SK-N-SH (cell line): ENCODE measurements around the gene TFCP2.

Experiments
- CTCF ChIP-seq: fragments of 200-600 bp; sonication (generic); IDR thresholded peaks from 2 replicates; pipeline ENCODE4 v1.6.1; 2017; ENCODE audit warnings: antibody characterized with exemption, mild to moderate bottlenecking, moderate library complexity
- EP300 ChIP-seq, 2 experiments: IDR thresholded peaks; 2 replicates each; pipeline versions ENCODE4 v1.4.0 to v1.6.1; 2012; ENCODE audit warnings: borderline replicate concordance in 1 of 2, low read depth in 1 of 2, low read length in 1 of 2
- EZH2phosphoT487 ChIP-seq: fragments of 200-600 bp; sonication (generic); IDR thresholded peaks from 2 replicates; pipeline ENCODE4 v1.6.1; 2017; ENCODE audit warnings: low read depth, mixed run types, mild to moderate bottlenecking, antibody characterized with exemption, moderate library complexity, borderline replicate concordance
- FOXM1 ChIP-seq: IDR thresholded peaks from 2 replicates; pipeline ENCODE4 v1.4.0; 2012; ENCODE audit warnings: low read depth, mild to moderate bottlenecking
- MAX ChIP-seq: IDR thresholded peaks from 2 replicates; pipeline ENCODE4 v1.4.0; 2012; ENCODE audit warnings: low read depth
- MEF2A ChIP-seq: IDR thresholded peaks from 2 replicates; pipeline ENCODE4 v1.4.0; 2012; ENCODE audit warnings: low read depth, borderline replicate concordance
- NRF1 ChIP-seq: IDR thresholded peaks from 2 replicates; pipeline ENCODE4 v1.6.1; 2012; ENCODE audit warnings: low read depth, mild to moderate bottlenecking, low read length
- POLR2AphosphoS5 ChIP-seq: IDR thresholded peaks from 2 replicates; pipeline ENCODE4 v1.6.1; 2012; ENCODE audit warnings: low read depth, low read length
- RFX5 ChIP-seq: IDR thresholded peaks from 2 replicates; pipeline ENCODE4 v1.6.1; 2012; ENCODE audit warnings: mild to moderate bottlenecking, improper control_type of control experiment, low read length
- RXRA ChIP-seq: IDR thresholded peaks from 2 replicates; pipeline ENCODE4 v1.4.0; 2012; ENCODE audit warnings: low read depth, mild to moderate bottlenecking, borderline replicate concordance

GRCh38 chr12:51209259-51209658 is 36.3 kb upstream of the TFCP2 start:
- TF ChIP-seq MAX (no peak), POLR2AphosphoS5 (no peak), EP300 (IDR thresholded peaks at IDR 0.05; ENCODE audit: borderline replicate concordance in 1 of 2, low read depth in 1 of 2, low read length in 1 of 2) (no peak), RFX5 (no peak), MEF2A (no peak), CTCF (no peak), EZH2phosphoT487 (no peak), NRF1 (no peak), RXRA (no peak), FOXM1 (no peak)
